HG02884 (cell line): Measurements from ENCODE around the gene FARP1.

Experiments used
- ATAC-seq: cut with Tn5 transposase; IDR thresholded peaks from one replicate; pipeline ENCODE4 v1.9.1; 2021; ENCODE audit warnings: mild to moderate bottlenecking, moderate library complexity; ENCODE audit not compliant: unreplicated experiment

Gene FARP1

GRCh38 chr13:98438246-98439125 lies 295.6 kb downstream of the FARP1 start:
- ATAC-seq: no peak

DNA sequence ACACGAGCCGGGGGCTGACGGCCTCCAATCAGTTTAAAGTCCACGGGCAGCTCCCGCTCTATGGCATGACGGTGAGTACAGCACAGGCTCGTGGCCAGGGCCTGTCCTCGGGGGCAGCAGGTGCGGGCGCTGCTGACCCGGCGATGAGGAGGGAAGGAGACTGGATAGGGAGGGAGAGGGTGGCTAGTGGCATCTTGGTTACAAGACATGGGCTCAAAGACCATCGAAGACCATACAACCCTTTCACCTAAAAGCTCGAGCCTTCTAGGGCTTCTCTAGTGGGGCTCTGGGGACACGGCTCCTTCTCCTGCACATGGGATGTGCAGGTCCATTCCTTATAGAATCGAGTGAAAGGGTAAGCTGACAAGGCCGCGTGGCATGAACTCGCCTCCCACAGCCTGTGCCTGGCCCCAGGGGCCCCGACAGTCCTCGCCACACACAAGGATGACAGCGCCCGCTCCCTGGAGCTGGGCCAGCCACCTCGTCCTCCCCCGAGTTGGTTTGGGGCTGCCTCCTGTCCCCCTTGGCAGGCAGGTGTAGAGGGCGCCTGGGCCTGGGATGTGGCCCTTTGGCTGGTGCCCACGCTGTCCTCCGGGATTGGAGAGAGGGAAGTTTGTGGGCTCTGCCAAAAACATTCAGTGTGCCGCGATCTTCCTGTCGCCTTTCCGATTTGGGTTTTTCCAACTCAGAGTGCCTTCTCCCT lies 296.4 kb downstream of the FARP1 start:
- no peak for ATAC-seq

- no peak for ATAC-seq
Observed at GRCh38 chr13:98439896-98440295, 297.0 kb downstream of the FARP1 start.

GRCh38 chr13:98440390-98441055 lies 297.6 kb downstream of the FARP1 start:
- no peak for ATAC-seq

GRCh38 chr13:98441056-98441676 lies 298.3 kb downstream of the FARP1 start:
- ATAC-seq: no peak

DNA sequence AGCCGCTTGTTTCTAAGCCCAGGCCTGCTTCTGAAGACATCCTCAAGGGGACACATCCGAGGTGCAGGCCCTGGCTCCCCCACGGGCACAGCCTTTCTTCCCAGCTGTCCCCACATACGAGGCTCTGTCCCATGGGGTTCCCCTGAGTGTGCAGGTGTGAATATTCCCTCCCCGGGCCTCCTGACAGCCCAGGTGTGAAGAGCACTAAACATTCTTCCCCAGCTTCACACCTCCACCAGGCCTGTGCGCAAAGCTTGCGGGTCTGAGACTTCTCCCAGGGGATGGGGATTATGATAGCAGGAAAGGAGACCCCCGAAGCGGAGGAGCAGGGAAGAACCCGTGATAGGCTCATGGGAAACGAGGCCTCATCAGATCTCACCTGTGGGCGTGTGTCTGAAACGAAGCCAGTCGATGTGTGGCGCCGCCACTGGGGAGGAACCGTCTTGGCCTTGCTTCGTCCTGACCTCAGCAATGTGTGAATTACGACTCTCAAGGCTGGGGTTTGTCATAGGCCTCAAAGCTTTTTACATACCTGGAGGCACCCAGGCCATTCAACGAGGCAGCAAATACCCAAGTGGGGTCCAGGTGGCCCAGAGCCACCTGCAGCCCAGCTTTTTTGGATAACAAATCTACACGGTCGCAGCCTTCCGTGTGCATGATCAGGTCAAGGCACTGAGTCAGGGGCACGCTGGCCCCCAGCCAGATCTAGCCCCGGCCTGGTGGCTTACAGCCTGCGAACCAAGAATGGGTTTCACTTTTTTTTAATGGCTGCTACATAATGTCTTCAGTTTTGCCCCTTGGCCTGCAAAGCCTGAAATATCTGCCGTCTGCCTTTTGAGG lies 299.7 kb downstream of the FARP1 start:
- no peak for ATAC-seq

DNA sequence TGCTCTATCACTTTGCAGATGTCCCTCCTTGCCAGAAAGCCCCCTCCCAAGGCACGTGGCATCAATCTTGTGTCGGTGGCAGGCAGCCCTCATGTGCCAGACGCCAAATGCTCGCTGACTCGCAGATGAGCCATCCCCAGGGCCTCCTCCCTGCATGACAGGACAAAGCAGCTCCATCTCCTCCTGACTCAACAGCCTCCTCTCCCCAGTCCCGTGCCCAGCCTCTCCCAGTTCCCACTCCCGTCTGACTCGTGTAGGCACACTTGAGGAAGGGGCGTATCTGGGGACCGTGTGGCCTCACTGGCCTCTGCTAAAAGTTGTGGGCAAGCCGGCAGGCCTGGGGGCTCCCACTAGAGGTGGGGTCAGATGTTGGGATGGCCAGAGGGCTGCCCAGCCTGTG lies 300.4 kb downstream of the FARP1 start:
- ATAC-seq: no peak

- ATAC-seq: no peak
Observed at GRCh38 chr13:98443800-98444325, 301.0 kb downstream of the FARP1 start.

- no peak for ATAC-seq
Observed at GRCh38 chr13:98444381-98444780, 301.5 kb downstream of the FARP1 start.

GRCh38 chr13:98445340-98446233 lies 302.7 kb downstream of the FARP1 start:
- peak; percentile 93 for ATAC-seq

GRCh38 chr13:98446234-98446621 lies 303.3 kb downstream of the FARP1 start:
- ATAC-seq: no peak

DNA sequence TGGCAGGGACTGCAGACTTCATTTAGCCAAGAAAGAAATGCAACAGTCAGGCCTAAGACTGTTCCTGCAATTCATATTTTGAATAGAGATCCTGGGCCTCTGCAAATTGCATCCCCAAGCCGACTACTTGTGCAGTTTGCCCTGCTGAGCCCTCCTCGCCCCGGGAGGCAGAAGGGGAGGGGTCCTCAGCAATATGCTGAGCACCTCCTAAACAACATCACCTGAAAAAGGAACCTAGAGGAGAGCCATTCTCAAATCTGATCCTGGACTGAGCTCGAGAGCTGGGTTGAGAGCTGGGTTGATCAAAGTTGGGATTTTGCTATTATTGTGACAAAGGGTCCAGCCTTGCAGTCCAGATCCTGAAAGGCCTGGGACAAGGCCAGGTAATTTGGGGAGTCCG lies 304.2 kb downstream of the FARP1 start:
- no peak for ATAC-seq

GRCh38 chr13:98447881-98448641 lies 305.2 kb downstream of the FARP1 start:
- ATAC-seq: no peak

DNA sequence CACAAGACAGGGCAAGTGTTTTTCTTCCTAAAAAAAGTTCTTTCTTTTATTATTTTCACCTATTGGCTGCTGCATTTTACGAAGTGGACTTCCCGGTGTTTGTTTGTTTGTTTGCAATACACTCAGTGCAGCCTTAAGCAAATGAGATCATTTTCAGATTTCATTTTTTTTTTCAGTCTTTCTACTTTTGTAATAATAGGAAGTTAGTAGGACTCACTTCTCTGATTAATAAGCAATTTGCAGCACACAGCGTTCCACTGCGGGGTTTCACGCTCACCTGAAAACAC lies 305.7 kb downstream of the FARP1 start:
- no peak for ATAC-seq

DNA sequence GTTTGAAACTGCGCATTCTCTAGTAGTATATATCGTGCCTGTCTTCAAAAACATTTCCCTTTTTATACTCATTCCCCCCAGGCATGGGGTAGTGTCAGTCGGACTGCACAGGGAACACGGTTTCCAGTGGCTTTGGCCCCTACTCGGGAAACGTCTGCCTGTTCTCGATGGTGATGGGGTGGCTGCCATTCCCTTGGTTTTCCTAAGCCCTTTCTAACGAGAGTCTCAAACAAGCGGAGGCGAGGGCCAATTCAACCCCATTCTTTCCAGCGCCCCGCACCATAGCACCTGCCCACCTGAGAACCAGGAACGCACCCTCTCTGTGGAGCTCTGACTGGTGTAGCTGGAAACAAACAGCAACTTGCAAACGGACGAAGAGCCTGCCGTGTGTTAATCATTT lies 306.4 kb downstream of the FARP1 start:
- no peak for ATAC-seq

- no peak for ATAC-seq
Observed at GRCh38 chr13:98450026-98450425, 307.1 kb downstream of the FARP1 start.

DNA sequence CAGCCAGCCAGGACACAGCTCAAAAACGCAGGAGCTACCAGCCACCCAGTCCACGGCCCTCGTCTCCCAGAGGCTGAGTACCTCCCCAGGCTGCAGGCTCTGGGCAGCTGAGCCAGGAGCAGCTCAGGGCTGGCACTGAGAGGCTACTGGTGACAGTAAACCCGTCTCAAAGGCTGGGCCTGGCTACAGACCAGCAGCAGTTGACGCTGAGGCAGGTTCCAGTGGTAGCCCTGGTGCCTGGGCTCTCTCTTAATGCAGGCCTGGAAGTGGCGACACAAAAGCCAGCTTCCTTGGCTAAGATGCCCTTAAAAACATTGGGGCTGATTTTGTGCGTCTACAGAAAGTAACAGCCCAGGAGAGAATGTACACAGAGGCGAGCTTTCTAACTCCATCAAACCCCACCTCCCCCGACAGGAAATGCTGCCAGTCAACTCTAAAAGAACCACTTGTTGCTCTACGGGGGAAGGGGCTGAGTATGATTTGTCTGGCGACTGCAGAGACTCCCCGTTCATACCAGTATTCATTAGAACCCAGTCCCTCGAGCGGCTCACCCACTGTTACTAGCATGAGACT lies 307.7 kb downstream of the FARP1 start:
- ATAC-seq: no peak
